ENCODE results near the gene GPBAR1. TPM values are rescaled to one million over a fixed set of nuclear protein-coding genes. Genes with fewer than 3 reads are reported as not detected.

GPBAR1 gene
- total RNA-seq, 1 donor from 2014 or later, result 9.7 TPM

- no peaks in the 10 kb centered on the region for H3K9me3 Mint-ChIP-seq (ENCODE audit: low read depth)
- H3K27me3 Mint-ChIP-seq, result no peaks in the 10 kb centered on the region
- no peak for DNase-seq (ENCODE audit: low spot score, unreplicated experiment)
- H3K4me3 Mint-ChIP-seq (ENCODE audit: low read depth), result no peak overlapping the region
- no peak overlapping the region for H3K27ac Mint-ChIP-seq
- H3K4me1 Mint-ChIP-seq (ENCODE audit: low read depth), result peaks cover 9% of the 10 kb centered on the region
- peaks cover 8% of the 10 kb centered on the region for H3K36me3 Mint-ChIP-seq (ENCODE audit: insufficient read depth)
- TF ChIP-seq, protein P1, sequence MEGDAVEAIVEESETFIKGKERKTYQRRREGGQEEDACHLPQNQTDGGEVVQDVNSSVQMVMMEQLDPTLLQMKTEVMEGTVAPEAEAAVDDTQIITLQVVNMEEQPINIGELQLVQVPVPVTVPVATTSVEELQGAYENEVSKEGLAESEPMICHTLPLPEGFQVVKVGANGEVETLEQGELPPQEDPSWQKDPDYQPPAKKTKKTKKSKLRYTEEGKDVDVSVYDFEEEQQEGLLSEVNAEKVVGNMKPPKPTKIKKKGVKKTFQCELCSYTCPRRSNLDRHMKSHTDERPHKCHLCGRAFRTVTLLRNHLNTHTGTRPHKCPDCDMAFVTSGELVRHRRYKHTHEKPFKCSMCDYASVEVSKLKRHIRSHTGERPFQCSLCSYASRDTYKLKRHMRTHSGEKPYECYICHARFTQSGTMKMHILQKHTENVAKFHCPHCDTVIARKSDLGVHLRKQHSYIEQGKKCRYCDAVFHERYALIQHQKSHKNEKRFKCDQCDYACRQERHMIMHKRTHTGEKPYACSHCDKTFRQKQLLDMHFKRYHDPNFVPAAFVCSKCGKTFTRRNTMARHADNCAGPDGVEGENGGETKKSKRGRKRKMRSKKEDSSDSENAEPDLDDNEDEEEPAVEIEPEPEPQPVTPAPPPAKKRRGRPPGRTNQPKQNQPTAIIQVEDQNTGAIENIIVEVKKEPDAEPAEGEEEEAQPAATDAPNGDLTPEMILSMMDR (IDR thresholded peaks at IDR 0.05; ENCODE audit: unreplicated experiment), result no peak
These were observed 36.6 kb upstream of the GPBAR1 start for GRCh38 chr2:218224186-218224585.

DNA sequence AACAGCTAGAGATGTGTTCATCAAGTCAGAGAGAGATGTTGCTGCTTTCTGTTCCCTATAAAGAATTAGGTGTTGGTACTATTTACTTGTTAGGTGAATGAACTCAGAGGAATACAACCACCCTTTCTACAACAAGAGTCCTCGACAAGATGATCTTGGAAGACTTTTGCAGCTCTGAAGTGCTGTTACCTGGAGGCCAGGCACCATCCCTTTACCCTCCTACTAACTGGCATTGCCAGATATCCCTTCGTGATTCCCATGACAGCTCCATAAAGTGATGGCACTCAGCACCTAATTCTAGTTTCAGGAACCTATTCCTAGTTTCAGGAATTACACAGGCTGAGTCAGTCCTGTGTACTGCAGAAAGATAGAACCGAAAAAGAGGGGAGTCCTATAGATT, 33.9 kb upstream of the GPBAR1 start:
- peaks cover 10% of the 10 kb centered on the region for H3K4me1 Mint-ChIP-seq (ENCODE audit: low read depth)
- H3K36me3 Mint-ChIP-seq (ENCODE audit: insufficient read depth), result peaks cover 22% of the 10 kb centered on the region
- H3K27me3 Mint-ChIP-seq, result no peaks in the 10 kb centered on the region
- no peak overlapping the region for H3K27ac Mint-ChIP-seq
- TF ChIP-seq, protein P1 (IDR thresholded peaks at IDR 0.05; ENCODE audit: unreplicated experiment), result no peak
- H3K9me3 Mint-ChIP-seq (ENCODE audit: low read depth), result no peaks in the 10 kb centered on the region
- no peak overlapping the region for H3K4me3 Mint-ChIP-seq (ENCODE audit: low read depth)
- DNase-seq (ENCODE audit: low spot score, unreplicated experiment), result no peak

DNA sequence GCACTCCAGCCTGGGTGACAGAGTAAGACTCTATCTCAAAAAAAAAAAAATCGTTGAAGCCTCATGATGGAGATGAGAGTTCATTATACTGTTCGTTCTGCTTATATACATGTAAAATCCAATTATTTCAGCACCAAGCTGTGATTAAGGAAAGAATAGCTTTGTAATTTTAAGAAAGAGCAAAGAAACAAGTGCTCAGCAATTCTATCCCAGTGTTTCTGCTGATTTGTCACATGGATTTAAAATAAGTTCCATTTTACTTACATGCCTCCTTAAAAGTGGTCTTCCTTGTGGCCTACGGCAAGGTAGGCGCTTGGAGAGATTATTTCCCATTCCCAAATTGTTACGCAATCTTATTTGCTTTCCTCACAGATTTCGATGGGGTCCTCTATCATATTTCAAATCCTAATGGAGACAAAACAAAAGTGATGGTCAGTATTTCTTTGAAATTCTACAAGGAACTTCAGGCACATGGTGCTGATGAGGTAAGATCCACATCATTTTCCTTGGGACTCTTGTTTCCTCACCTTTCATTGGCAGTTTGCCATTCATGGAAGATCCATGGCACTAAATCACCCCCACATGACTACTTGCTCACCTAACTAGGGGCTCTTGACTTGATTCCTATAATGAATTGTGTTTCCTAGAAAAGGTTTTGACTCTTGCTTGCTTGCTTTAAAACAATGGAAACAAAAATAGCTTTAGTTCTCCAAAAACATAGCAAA, 32.3 kb upstream of the GPBAR1 start:
- Mint-ChIP-seq H3K4me1 (ENCODE audit: low read depth) (peaks cover 9% of the 10 kb centered on the region), H3K4me3 (ENCODE audit: low read depth) (no peak overlapping the region), H3K27me3 (no peaks in the 10 kb centered on the region), H3K27ac (peak overlapping the region; percentile 45), H3K9me3 (ENCODE audit: low read depth) (no peaks in the 10 kb centered on the region), H3K36me3 (ENCODE audit: insufficient read depth) (peaks cover 27% of the 10 kb centered on the region)
- no peak for DNase-seq (ENCODE audit: low spot score, unreplicated experiment)
- TF ChIP-seq, protein P1 (IDR thresholded peaks at IDR 0.05; ENCODE audit: unreplicated experiment), result no peak

- TF ChIP-seq, protein P1 (IDR thresholded peaks at IDR 0.05; ENCODE audit: unreplicated experiment), result no peak
- Mint-ChIP-seq H3K27me3 (no peaks in the 10 kb centered on the region), H3K9me3 (ENCODE audit: low read depth) (no peaks in the 10 kb centered on the region), H3K4me3 (ENCODE audit: low read depth) (no peak overlapping the region), H3K4me1 (ENCODE audit: low read depth) (peaks cover 15% of the 10 kb centered on the region), H3K36me3 (ENCODE audit: insufficient read depth) (peaks cover 31% of the 10 kb centered on the region), H3K27ac (peak overlapping the region; percentile 45)
- DNase-seq (ENCODE audit: low spot score, unreplicated experiment), result no peak
These were observed 31.6 kb upstream of the GPBAR1 start for GRCh38 chr2:218229239-218229638.

GRCh38 chr2:218229851-218230250, 31.0 kb upstream of the GPBAR1 start:
- Mint-ChIP-seq H3K9me3 (ENCODE audit: low read depth) (no peaks in the 10 kb centered on the region), H3K4me3 (ENCODE audit: low read depth) (no peak overlapping the region), H3K36me3 (ENCODE audit: insufficient read depth) (peaks cover 31% of the 10 kb centered on the region), H3K4me1 (ENCODE audit: low read depth) (peaks cover 21% of the 10 kb centered on the region), H3K27me3 (no peaks in the 10 kb centered on the region), H3K27ac (no peak overlapping the region)
- TF ChIP-seq, protein P1 (IDR thresholded peaks at IDR 0.05; ENCODE audit: unreplicated experiment), result no peak
- no peak for DNase-seq (ENCODE audit: low spot score, unreplicated experiment)

Data from progenitor cell of endocrine pancreas (in vitro differentiated cells).